IMR-90 (cell line): ENCODE data around the gene IL18BP. TPM values are rescaled to one million over a fixed set of nuclear protein-coding genes. Genes with fewer than 3 reads are reported as not detected.

ENCODE experiments used
- ATAC-seq: fragments of 200-7000 bp; cut with Tn5 transposase; 2 replicates; pipeline ENCODE4 v1.9.1; 2020; ENCODE audit warnings: low read depth, mild to moderate bottlenecking, moderate library complexity
- BruUV-seq: library from RNA; stranded (reverse); fragments of 400-500 nt; replicated peaks from 2 replicates; lab custom pipeline; 2021; lab: Mats Ljungman, UMichigan
- CTCF ChIA-PET: fragments of 300-600 bp; formaldehyde crosslinking; extraction: SDS; loops from one replicate; lab custom pipeline; 2021; ENCODE audit warnings: antibody characterized with exemption; lab: Yijun Ruan, JAX
- POLR2A ChIA-PET: fragments of 300-600 bp; sonication (Branson Sonifier 250); formaldehyde crosslinking; loops from one replicate; lab custom pipeline; 2022; ENCODE audit warnings: antibody characterized with exemption; ENCODE audit not compliant: unreplicated experiment; lab: Charles Lee
- DNase-seq: peaks from one replicate; pipeline ENCODE4 v3.0.0; 2013
- H2AFZ ChIP-seq: replicated peaks from 2 replicates; pipeline ENCODE3; 2013; ENCODE audit warnings: low read length, mild to moderate bottlenecking; ENCODE audit not compliant: poor library complexity
- H2AK5ac ChIP-seq: 2 replicates; pipeline ENCODE4 v1.6.1; 2013; ENCODE audit warnings: low read depth, low read length, inconsistent platforms
- H2AK9ac ChIP-seq: replicated peaks from 2 replicates; pipeline ENCODE3; 2013; ENCODE audit warnings: mild to moderate bottlenecking, low read depth, low read length, moderate library complexity; ENCODE audit not compliant: poor library complexity
- H2BK120ac ChIP-seq: 2 replicates; pipeline ENCODE4 v1.6.1; 2013; ENCODE audit warnings: low read depth, low read length, inconsistent platforms
- H2BK15ac ChIP-seq: 3 replicates; pipeline ENCODE4 v1.6.1; 2013; ENCODE audit warnings: low read depth, low read length, inconsistent platforms
- H2BK20ac ChIP-seq: 2 replicates; pipeline ENCODE4 v1.6.1; 2013; ENCODE audit warnings: low read depth, mild to moderate bottlenecking, inconsistent platforms, low read length, moderate library complexity
- H2BK5ac ChIP-seq: 2 replicates; pipeline ENCODE4 v1.6.1; 2013; ENCODE audit warnings: mild to moderate bottlenecking, low read depth, low read length, inconsistent platforms; ENCODE audit not compliant: poor library complexity, severe bottlenecking
- H3K14ac ChIP-seq: replicated peaks from 2 replicates; pipeline ENCODE4 v1.6.1; 2013; ENCODE audit warnings: low read depth, low read length, inconsistent platforms
- H3K18ac ChIP-seq: 2 replicates; pipeline ENCODE4 v1.6.1; 2013; ENCODE audit warnings: low read depth, low read length, control low read depth
- H3K23ac ChIP-seq: 2 replicates; pipeline ENCODE4 v1.6.1; 2013; ENCODE audit warnings: low read depth, low read length, inconsistent platforms
- H3K27ac ChIP-seq: 2 replicates; pipeline ENCODE4 v1.5.1; 2013; ENCODE audit warnings: mild to moderate bottlenecking, control low read depth, low read length; ENCODE audit not compliant: insufficient read depth
- H3K27me3 ChIP-seq: 2 replicates; pipeline ENCODE4 v1.6.1; 2013; ENCODE audit warnings: low read length; ENCODE audit not compliant: control insufficient read depth, insufficient read depth
- H3K36me3 ChIP-seq: 2 replicates; pipeline ENCODE4 v1.6.1; 2013; ENCODE audit warnings: low read length, mixed read lengths; ENCODE audit not compliant: control insufficient read depth, insufficient read depth
- H3K4ac ChIP-seq: 2 replicates; pipeline ENCODE4 v1.6.1; 2013; ENCODE audit warnings: low read depth, low read length, inconsistent platforms
- H3K4me1 ChIP-seq: 2 replicates; pipeline ENCODE4 v1.6.1; 2013; ENCODE audit warnings: low read length, mixed read lengths; ENCODE audit not compliant: control insufficient read depth, insufficient read depth
- H3K4me2 ChIP-seq: 2 replicates; pipeline ENCODE4 v1.6.1; 2013; ENCODE audit warnings: low read depth, mild to moderate bottlenecking, control low read depth, low read length, moderate library complexity
- H3K4me3 ChIP-seq: 2 replicates; pipeline ENCODE4 v1.5.1; 2013; ENCODE audit warnings: low read depth, mild to moderate bottlenecking, control low read depth, low read length, moderate library complexity; ENCODE audit not compliant: insufficient read depth
- H3K56ac ChIP-seq: 2 replicates; pipeline ENCODE4 v1.6.1; 2013; ENCODE audit warnings: low read length, inconsistent platforms; ENCODE audit not compliant: insufficient read depth; ENCODE audit errors: extremely low read depth
- H3K79me1 ChIP-seq, 2 experiments: 2 replicates each; pipeline ENCODE4 v1.6.1; 2013; ENCODE audit warnings: low read length in 2 of 2, inconsistent platforms in 1 of 2, low read depth in 1 of 2
- H3K9ac ChIP-seq: 2 replicates; pipeline ENCODE4 v1.6.1; 2013; ENCODE audit warnings: low read depth, low read length, control low read depth
- H3K9me1 ChIP-seq: 2 replicates; pipeline ENCODE4 v1.6.1; 2013; ENCODE audit warnings: low read length, inconsistent platforms; ENCODE audit not compliant: insufficient read depth
- H3K9me3 ChIP-seq: 2 replicates; pipeline ENCODE4 v1.6.1; 2013; ENCODE audit warnings: low read length; ENCODE audit not compliant: control insufficient read depth, insufficient read depth
- H4K20me1 ChIP-seq: 2 replicates; pipeline ENCODE4 v1.6.1; 2013; ENCODE audit warnings: low read length, inconsistent platforms; ENCODE audit not compliant: insufficient read depth
- H4K5ac ChIP-seq: 2 replicates; pipeline ENCODE4 v1.6.1; 2013; ENCODE audit warnings: mild to moderate bottlenecking, low read depth, low read length, control low read depth
- H4K8ac ChIP-seq, 2 experiments: 2 replicates each; pipeline ENCODE4 v1.6.1; 2013; ENCODE audit warnings: low read depth in 2 of 2, low read length in 2 of 2, control low read depth in 1 of 2, inconsistent platforms in 1 of 2
- H4K91ac ChIP-seq: 2 replicates; pipeline ENCODE4 v1.6.1; 2013; ENCODE audit warnings: low read depth, low read length, inconsistent platforms; ENCODE audit not compliant: insufficient read depth
- FOS ChIP-seq: fragments of 150-350 bp; IDR thresholded peaks from 2 replicates; pipeline ENCODE4 v1.6.1; 2016; ENCODE audit warnings: low read depth, low read length
- MAZ ChIP-seq: IDR thresholded peaks from 2 replicates; pipeline ENCODE4 v1.6.1; 2012; ENCODE audit warnings: low read depth, mild to moderate bottlenecking, low read length, improper control_type of control experiment, moderate library complexity, borderline replicate concordance
- RCOR1 ChIP-seq: IDR thresholded peaks from 2 replicates; pipeline ENCODE4 v1.6.1; 2012; ENCODE audit warnings: mild to moderate bottlenecking, low read length, improper control_type of control experiment; ENCODE audit not compliant: insufficient replicate concordance
- WGBS, 2 experiments: methylation state at CpG; one replicate each; pipeline versions ENCODE4 v1.1.5 to v1.1.7; 2013; ENCODE audit warnings: missing lambda C conversion rate in 2 of 2; ENCODE audit not compliant: insufficient read length in 1 of 2; ENCODE audit errors: extremely low coverage in 2 of 2; 5-methylcytosine and 5-hydroxymethylcytosine counted together
- dilution Hi-C: fragments of 300-500 bp; cut with HindIII; formaldehyde crosslinking; loops from one replicate; pipeline ENCODE4 v1.14.3; 2018; ENCODE audit warnings: low sequenced_read_pairs; ENCODE audit not compliant: unreplicated experiment
- in situ Hi-C: fragments of 300-500 bp; cut with MboI; formaldehyde crosslinking; loops from 3 replicates; pipeline ENCODE4 v1.14.3; 2019; ENCODE audit warnings: low sequenced_read_pairs, inconsistent platforms, mixed read lengths
- intact Hi-C: fragments of 100-400 bp; cut with micrococcal nuclease; formaldehyde crosslinking; loops from 2 replicates; pipeline ENCODE4 v1.10.0; 2022
- polyA plus RNA-seq, 3 experiments: library from polyadenylated mRNA; depleted of rRNA; stranded (reverse); fragments of >200 nt; gene quantifications; 2 replicates each; pipeline ENCODE4 v1.2.3, GENCODE V29; 2012; ENCODE audit warnings: low replicate concordance in 1 of 3
- total RNA-seq: library from RNA; depleted of rRNA; stranded (reverse); fragments of >200 nt; gene quantifications from 2 replicates; pipeline ENCODE4 v1.2.3, GENCODE V29; 2012
- TF ChIP-seq, protein P1 (sequence below): conservative IDR thresholded peaks from 2 replicates; pipeline ENCODE4 v1.5.1; 2012; ENCODE audit warnings: mild to moderate bottlenecking, low read depth, low read length, improper control_type of control experiment

IL18BP gene
- total and polyA plus RNA-seq, 2 of the 4 experiments (the other 2 are of a cell fraction) = 0.90 to 3.2 TPM

DNA sequence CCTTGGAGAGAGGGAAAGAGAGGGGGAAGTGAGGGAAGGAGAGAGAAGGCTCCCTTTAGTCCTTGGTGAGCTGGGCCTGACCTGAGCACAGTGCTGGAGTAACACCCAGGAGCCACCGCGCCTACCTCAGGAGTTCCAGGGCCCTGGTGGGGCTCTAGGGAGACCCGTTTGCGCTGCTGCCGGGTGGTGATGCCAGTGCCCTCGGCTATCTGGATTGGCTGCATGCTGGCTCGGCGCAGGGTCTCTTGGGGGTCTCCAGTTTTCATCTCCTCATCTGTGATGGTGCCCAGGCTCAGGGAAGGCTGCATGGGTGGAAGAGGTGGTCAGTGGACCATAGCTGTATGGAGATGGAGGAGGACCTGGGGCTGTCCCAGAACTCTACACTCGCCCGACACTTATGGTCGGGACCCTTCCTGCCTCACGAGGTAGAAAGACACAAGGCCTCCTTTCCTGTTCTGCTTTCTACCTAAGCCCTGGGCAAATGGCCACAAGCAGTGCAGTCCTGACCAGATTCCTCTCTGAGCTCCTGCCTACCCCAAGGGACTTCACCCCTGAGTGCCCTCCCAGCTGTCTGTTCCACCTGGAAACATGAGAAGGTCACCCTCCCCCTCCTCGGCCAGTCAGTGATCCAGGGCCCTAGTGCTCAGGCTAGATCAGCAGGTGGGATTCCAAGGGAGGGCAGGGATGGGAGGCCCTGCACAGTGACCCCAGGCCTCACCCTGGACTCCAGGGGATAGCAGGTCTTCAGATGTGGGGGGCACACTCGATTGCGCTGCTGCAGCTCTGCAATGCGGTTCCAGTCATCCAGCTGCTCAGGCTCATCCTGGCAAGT is 6.0 kb downstream of the IL18BP start:
- no peak overlapping the region for H2BK15ac ChIP-seq
- H2AFZ ChIP-seq = peak overlapping the region; percentile 23
- peaks cover 23% of the 10 kb centered on the region for H4K20me1 ChIP-seq
- in situ Hi-C loops (no loop called here), dilution Hi-C loops (no loop called here), intact Hi-C loops (no loop called here)
- no peak overlapping the region for H4K8ac ChIP-seq
- H4K91ac ChIP-seq = no peak overlapping the region
- H2BK120ac ChIP-seq = no peak overlapping the region
- TF ChIP-seq MAZ = no peak
- TF ChIP-seq, protein P1, sequence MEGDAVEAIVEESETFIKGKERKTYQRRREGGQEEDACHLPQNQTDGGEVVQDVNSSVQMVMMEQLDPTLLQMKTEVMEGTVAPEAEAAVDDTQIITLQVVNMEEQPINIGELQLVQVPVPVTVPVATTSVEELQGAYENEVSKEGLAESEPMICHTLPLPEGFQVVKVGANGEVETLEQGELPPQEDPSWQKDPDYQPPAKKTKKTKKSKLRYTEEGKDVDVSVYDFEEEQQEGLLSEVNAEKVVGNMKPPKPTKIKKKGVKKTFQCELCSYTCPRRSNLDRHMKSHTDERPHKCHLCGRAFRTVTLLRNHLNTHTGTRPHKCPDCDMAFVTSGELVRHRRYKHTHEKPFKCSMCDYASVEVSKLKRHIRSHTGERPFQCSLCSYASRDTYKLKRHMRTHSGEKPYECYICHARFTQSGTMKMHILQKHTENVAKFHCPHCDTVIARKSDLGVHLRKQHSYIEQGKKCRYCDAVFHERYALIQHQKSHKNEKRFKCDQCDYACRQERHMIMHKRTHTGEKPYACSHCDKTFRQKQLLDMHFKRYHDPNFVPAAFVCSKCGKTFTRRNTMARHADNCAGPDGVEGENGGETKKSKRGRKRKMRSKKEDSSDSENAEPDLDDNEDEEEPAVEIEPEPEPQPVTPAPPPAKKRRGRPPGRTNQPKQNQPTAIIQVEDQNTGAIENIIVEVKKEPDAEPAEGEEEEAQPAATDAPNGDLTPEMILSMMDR = no peak
- TF ChIP-seq RCOR1 = no peak
- TF ChIP-seq FOS = no peak
- H2AK5ac ChIP-seq = no peak overlapping the region
- no peaks in the 10 kb centered on the region for H3K9me3 ChIP-seq
- H3K56ac ChIP-seq = no peak overlapping the region
- 0 out of 2 replicates have a peak, but pooled peaks cover 2% of the 10 kb centered on the region for H3K9me1 ChIP-seq
- DNase-seq (no peak), ATAC-seq (no peak)
- 87% methylated on average over 10 of the region's 16 CpGs; no CpG with 5 or more reads in 1 of the 2 experiments for WGBS, 2 experiments
- POLR2A ChIA-PET = no interaction called here
- no peak overlapping the region for H2AK9ac ChIP-seq
- no peak overlapping the region for H3K14ac ChIP-seq
- H2BK5ac ChIP-seq = no peak overlapping the region
- no peak overlapping the region for H3K27ac ChIP-seq
- H3K4me1 ChIP-seq = peaks cover 1% of the 10 kb centered on the region; the same call in 1 of the 2 replicates
- H3K79me1 ChIP-seq = peaks cover 5 to 15% of the 10 kb centered on the region in 2 experiments; a peak in 3 of 4 replicates
- H3K18ac ChIP-seq = no peak overlapping the region
- BruUV-seq = no TSS peak
- no peak overlapping the region for H3K23ac ChIP-seq
- H2BK20ac ChIP-seq = no peak overlapping the region
- no peaks in the 10 kb centered on the region for H3K27me3 ChIP-seq
- H3K4me3 ChIP-seq = no peak overlapping the region
- H4K5ac ChIP-seq = no peak overlapping the region
- no peak overlapping the region for H3K9ac ChIP-seq
- CTCF ChIA-PET = interaction anchor here (1.5 kb wide), 1 partner anchor 26 kb away, joined by 3 read pairs; no protein-coding TSS in a partner anchor
- H3K4me2 ChIP-seq = no peak overlapping the region
- no peak overlapping the region for H3K4ac ChIP-seq
- H3K36me3 ChIP-seq = peaks cover 87% of the 10 kb centered on the region
